Subcutaneous adipose tissue (tissue), 4 donors: Measurements from ENCODE around the gene TRIAP1. TPM values are rescaled to one million over a fixed set of nuclear protein-coding genes. Genes with fewer than 3 reads are reported as not detected.

Experiments
- CTCF ChIP-seq: fragments of 450-650 bp; IDR thresholded peaks from one replicate; pipeline ENCODE4 v1.5.1; 2016; ENCODE audit warnings: low read depth, mild to moderate bottlenecking, control low read depth, antibody characterized with exemption, moderate library complexity
- total RNA-seq, 4 donors: library from RNA; depleted of rRNA; stranded (reverse); fragments of >200 nt; gene quantifications; one replicate each; pipeline ENCODE4 v1.1.0, GENCODE V29; 2016

Gene TRIAP1
- total RNA-seq, 4 donors from 2014 or later, result 12.6 to 31.8 (median 15.7) TPM

DNA sequence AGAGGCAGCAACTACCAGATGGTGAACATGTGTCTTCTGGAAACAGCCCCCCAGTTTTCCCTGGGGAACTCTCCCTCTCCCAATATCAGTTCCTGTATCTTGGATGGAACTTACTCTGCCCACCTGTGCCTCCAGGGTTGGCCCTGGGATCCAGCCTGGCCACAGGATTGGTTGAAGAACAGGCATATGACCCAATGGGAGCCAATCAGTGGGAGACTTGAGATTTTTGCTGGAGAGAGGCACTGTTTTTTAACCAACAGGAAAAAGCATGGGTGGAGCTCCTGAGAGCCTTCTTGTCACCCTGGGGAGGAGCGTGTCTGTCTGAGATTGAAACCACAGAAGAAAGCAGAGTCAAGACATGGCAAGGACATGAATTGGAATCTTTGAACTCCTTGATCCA lies 41.9 kb downstream of the TRIAP1 start:
- TF ChIP-seq CTCF, result no peak

- TF ChIP-seq CTCF, result no peak
Observed at GRCh38 chr12:120403869-120404268, 42.3 kb downstream of the TRIAP1 start.

GRCh38 chr12:120402217-120402616 lies 44.0 kb downstream of the TRIAP1 start:
- TF ChIP-seq CTCF, result no peak

- TF ChIP-seq CTCF, result no peak
Observed at GRCh38 chr12:120399531-120399930, 46.7 kb downstream of the TRIAP1 start.

DNA sequence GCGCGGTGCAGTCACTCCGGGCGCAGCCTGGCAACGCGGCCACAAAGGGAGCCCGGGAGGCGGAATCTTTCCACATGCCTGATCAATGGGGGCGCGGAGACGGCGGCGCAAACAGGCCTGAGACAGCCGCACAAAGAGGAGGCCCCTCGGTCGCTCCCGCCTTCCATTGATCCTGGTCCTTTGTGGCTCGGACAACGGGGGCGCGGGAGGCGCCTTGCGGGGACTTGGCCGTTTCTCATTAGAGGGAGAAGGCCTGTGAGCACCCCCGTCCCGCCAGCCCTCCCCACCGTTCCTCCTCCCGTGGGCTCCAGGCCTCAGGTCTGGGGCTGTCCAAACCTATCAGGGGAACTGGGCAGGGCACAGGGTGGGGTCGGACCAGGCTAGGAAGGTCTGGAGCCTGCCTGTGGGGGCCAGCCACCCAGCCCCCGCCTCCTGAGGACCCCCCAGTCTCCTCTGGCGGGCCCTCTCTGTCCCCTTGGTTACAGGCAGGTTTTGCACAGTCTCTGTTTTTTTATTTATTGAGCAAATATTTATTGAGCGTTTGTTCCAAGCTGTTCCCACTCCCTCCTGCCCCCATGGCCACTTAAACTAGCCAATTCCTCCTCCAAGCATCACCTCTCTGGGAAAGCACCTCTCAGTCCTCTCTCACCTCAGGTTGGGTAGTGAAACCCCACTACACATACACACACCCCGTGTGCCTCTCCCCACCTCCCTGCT lies 48.2 kb downstream of the TRIAP1 start:
- TF ChIP-seq CTCF, result no peak

DNA sequence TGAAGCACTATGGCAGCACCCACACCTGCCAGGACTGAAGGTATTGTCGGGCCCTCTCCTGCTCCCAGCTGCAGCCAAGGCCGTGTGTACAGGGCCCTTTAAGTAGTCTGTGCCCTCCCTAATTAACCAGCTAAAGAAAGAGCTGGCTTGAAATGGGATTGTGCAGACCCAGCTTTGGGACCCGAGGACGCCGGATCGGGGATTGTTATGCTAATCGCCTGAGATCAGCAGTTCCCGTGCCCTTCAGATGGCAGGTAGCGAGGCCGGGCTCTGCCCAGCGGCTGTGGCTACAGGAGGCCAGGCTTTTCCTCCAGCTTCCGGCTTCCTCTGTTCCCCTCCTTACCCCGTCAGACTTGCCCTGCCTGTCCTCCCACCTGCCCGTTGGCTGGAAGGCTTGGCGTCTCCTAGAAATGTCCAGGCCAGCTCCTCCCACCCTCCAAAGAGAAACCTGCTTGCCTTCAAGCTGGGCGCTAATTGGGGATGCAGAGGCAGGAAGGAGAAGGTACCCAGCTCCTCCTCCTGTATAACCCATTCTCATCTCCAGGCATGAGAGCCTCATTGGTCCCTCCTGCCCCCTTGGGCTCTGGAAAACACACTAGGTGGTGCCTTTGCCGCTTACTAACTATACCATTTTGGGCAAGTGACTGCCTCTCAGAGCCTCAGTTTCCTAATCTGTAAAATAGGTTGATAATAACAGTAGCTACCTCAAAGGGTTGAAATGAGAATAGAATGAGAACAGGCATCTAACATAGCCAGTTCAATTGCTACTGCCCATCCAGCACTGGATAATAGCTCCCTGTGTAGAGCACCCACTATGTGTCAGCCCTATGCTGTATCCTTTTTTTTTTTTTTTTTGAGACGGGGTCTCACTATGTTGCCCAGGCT lies 51.5 kb downstream of the TRIAP1 start:
- TF ChIP-seq CTCF, result no peak

Other genes with a start within 250 kb of the TRIAP1 start
- 1,000 to 10,000 TPM; 1,255 to 2,927 (median 2,327) TPM for gene RPLP0, start 245.3 kb downstream of the TRIAP1 start, total RNA-seq
- gene PXN, start 180.7 kb downstream of the TRIAP1 start, total RNA-seq, result 10 to 100 TPM; 54.1 to 93.1 (median 65.0) TPM
- gene RNU4-2, start 154.5 kb downstream of the TRIAP1 start, total RNA-seq, result under 1 TPM; under 0.01 TPM
- gene RNU4-1, start 153.1 kb downstream of the TRIAP1 start, total RNA-seq, result under 1 TPM; under 0.01 TPM
- gene SIRT4, start 144.1 kb downstream of the TRIAP1 start, total RNA-seq, result 1 to 10 TPM in 2 of 4 donors, under 1 TPM in 2; 0.82 to 10.0 (median 1.4) TPM
- gene PLA2G1B, start 118.6 kb downstream of the TRIAP1 start, total RNA-seq, result not detected
- not detected for gene MSI1, start 77.2 kb downstream of the TRIAP1 start, total RNA-seq
- 100 to 1,000 TPM; 514 to 710 (median 569) TPM for gene COX6A1, start 8.3 kb downstream of the TRIAP1 start, total RNA-seq
- gene GATC, start 60 bp upstream of the TRIAP1 start, total RNA-seq, result 10 to 100 TPM; 18.1 to 29.3 (median 25.5) TPM
- gene SRSF9, start 23.4 kb upstream of the TRIAP1 start, total RNA-seq, result 100 to 1,000 TPM in 1 of 4 donors, 10 to 100 TPM in 3; 61.4 to 100 (median 66.0) TPM
- gene DYNLL1, start 49.7 kb upstream of the TRIAP1 start, total RNA-seq, result 100 to 1,000 TPM in 3 of 4 donors, 10 to 100 TPM in 1; 70.6 to 280 (median 137) TPM
- 10 to 100 TPM; 29.0 to 33.5 (median 30.5) TPM for gene COQ5, start 82.8 kb upstream of the TRIAP1 start, total RNA-seq
- 100 to 1,000 TPM; 147 to 314 (median 180) TPM for gene RNF10, start 88.0 kb upstream of the TRIAP1 start, total RNA-seq
- 10 to 100 TPM; 20.4 to 57.4 (median 32.4) TPM for gene POP5, start 135.0 kb upstream of the TRIAP1 start, total RNA-seq
- gene CABP1, start 194.2 kb upstream of the TRIAP1 start, total RNA-seq, result 1 to 10 TPM in 1 of 4 donors, not detected in 3; 1.3 TPM
- gene MLEC, start 240.8 kb upstream of the TRIAP1 start, total RNA-seq, result 10 to 100 TPM; 65.1 to 94.1 (median 85.8) TPM